IMR-90 (cell line): ENCODE results near the gene DYRK2. TPM values are rescaled to one million over a fixed set of nuclear protein-coding genes. Genes with fewer than 3 reads are reported as not detected.

Experiments
- CTCF ChIP-seq: conservative IDR thresholded peaks from 2 replicates; pipeline ENCODE4 v1.5.1; 2012; ENCODE audit warnings: mild to moderate bottlenecking, low read depth, low read length, improper control_type of control experiment
- MAZ ChIP-seq: IDR thresholded peaks from 2 replicates; pipeline ENCODE4 v1.6.1; 2012; ENCODE audit warnings: low read depth, mild to moderate bottlenecking, low read length, improper control_type of control experiment, moderate library complexity, borderline replicate concordance
- RCOR1 ChIP-seq: IDR thresholded peaks from 2 replicates; pipeline ENCODE4 v1.6.1; 2012; ENCODE audit warnings: mild to moderate bottlenecking, low read length, improper control_type of control experiment; ENCODE audit not compliant: insufficient replicate concordance
- SMC3 ChIP-seq: fragments of 150-350 bp; IDR thresholded peaks from 2 replicates; pipeline ENCODE4 v1.6.1; 2016; ENCODE audit warnings: low read depth, mild to moderate bottlenecking, antibody characterized with exemption, low read length, moderate library complexity
- polyA plus RNA-seq, 3 experiments: library from polyadenylated mRNA; depleted of rRNA; stranded (reverse); fragments of >200 nt; gene quantifications; 2 replicates each; pipeline ENCODE4 v1.2.3, GENCODE V29; 2012; ENCODE audit warnings: low replicate concordance in 1 of 3
- total RNA-seq: library from RNA; depleted of rRNA; stranded (reverse); fragments of >200 nt; gene quantifications from 2 replicates; pipeline ENCODE4 v1.2.3, GENCODE V29; 2012

DYRK2 gene
- total and polyA plus RNA-seq, 2 of the 4 experiments (the other 2 are of a cell fraction) = 16.3 to 23.1 TPM

GRCh38 chr12:67649261-67649569, 670 bp downstream of the DYRK2 start (continued):
- TF ChIP-seq CTCF = no peak
- TF ChIP-seq SMC3 = no peak
- TF ChIP-seq MAZ = no peak; the same call in 1 of the 2 replicates
- no peak for TF ChIP-seq RCOR1
